NCI-H345 treated with DMSO at 0.1 percent for 48 hours (cell line): ENCODE results near the gene TSNAX.
"Not testable (repeated sequence)": the region's sequence is repeated elsewhere in the genome, so short reads cannot be mapped to it uniquely, and the experiment has no call there.

Experiments
- DNase-seq: peaks from one replicate; lab custom pipeline; 2025; ENCODE audit not compliant: unreplicated experiment; lab: John Stamatoyannopoulos, UW

TSNAX gene

GRCh38 chr1:231561647-231562383, 33.3 kb downstream of the TSNAX start:
- no peak for DNase-seq

GRCh38 chr1:231563247-231563646, 34.8 kb downstream of the TSNAX start:
- no peak for DNase-seq

- DNase-seq: no peak
Observed at GRCh38 chr1:231564373-231564772, 35.9 kb downstream of the TSNAX start.

- DNase-seq: no peak
Observed at GRCh38 chr1:231566496-231566895, 38.0 kb downstream of the TSNAX start.

GRCh38 chr1:231570262-231570661, 41.8 kb downstream of the TSNAX start:
- not testable (repeated sequence) for DNase-seq

- no peak for DNase-seq
Observed at GRCh38 chr1:231571904-231572303, 43.4 kb downstream of the TSNAX start.

GRCh38 chr1:231575472-231575871, 47.0 kb downstream of the TSNAX start:
- DNase-seq: no peak

- DNase-seq: no peak
Observed at GRCh38 chr1:231576804-231577718, 48.6 kb downstream of the TSNAX start.

- DNase-seq: no peak
Observed at GRCh38 chr1:231580874-231581273, 52.4 kb downstream of the TSNAX start.

GRCh38 chr1:231581859-231582258, 53.4 kb downstream of the TSNAX start:
- no peak for DNase-seq

GRCh38 chr1:231583376-231583775, 54.9 kb downstream of the TSNAX start:
- DNase-seq: no peak

- DNase-seq: no peak
Observed at GRCh38 chr1:231584117-231584516, 55.6 kb downstream of the TSNAX start.

GRCh38 chr1:231584921-231585320, 56.5 kb downstream of the TSNAX start:
- no peak for DNase-seq

GRCh38 chr1:231590453-231591198, 62.2 kb downstream of the TSNAX start:
- DNase-seq: no peak

GRCh38 chr1:231591466-231591865, 63.0 kb downstream of the TSNAX start:
- DNase-seq: no peak

GRCh38 chr1:231592809-231593208, 64.3 kb downstream of the TSNAX start:
- DNase-seq: no peak

GRCh38 chr1:231593264-231593663, 64.8 kb downstream of the TSNAX start:
- not testable (repeated sequence) for DNase-seq

- DNase-seq: no peak
Observed at GRCh38 chr1:231594123-231594522, 65.7 kb downstream of the TSNAX start.

GRCh38 chr1:231594749-231595148, 66.3 kb downstream of the TSNAX start:
- no peak for DNase-seq

- peak; percentile 56 for DNase-seq
Observed at GRCh38 chr1:231596337-231596791, 67.9 kb downstream of the TSNAX start.

- DNase-seq: no peak
Observed at GRCh38 chr1:231597971-231598370, 69.5 kb downstream of the TSNAX start.
